Stimulated activated CD4-positive, alpha-beta T cell treated with anti-CD3 and anti-CD28 coated beads, Interleukin-1b, Interleukin-23, amount 100 ng/mL, for 24 hours (primary cell): ENCODE results near the gene CMSS1.

Experiments
- DNase-seq, 4 experiments: peaks; one replicate each; pipeline ENCODE4 v3.0.0-alpha.2; 2020; ENCODE audit warnings: low read depth in 4 of 4, low spot score in 1 of 4

Gene CMSS1

DNA sequence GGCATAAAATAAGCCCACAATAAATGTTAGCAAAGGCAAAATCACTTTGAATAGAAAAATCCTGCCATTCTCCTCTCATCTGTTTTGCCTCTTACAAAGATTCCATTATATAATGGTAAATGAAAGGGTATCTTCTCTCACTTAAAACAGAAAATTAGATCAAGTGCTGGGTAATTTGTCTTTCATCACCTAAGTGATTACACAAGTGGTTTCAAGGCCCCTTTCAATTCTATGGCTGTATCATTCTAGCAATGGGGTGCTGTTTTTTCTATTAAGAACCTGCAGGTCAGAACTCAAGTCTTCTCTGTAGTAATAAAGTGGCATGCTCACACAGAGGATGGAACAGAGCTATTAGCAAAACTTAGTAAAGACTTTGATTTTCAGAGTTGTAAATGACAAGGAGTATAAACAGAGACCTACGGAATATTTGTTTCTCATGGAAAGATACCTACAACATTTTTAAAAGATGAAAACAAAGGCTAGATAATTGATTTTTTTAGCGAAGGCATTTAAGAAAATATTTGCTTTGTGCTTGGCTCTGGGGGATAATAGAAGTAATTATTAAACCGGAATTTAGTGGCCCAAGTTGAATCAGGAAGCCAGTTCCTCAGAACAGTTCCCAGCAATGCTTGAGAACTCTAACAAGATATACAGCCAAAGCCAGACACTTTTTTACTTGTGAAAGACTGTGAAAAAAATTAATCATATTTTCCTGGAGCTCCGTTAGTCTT is 137.4 kb downstream of the CMSS1 start:
- DNase-seq, result no peak

DNA sequence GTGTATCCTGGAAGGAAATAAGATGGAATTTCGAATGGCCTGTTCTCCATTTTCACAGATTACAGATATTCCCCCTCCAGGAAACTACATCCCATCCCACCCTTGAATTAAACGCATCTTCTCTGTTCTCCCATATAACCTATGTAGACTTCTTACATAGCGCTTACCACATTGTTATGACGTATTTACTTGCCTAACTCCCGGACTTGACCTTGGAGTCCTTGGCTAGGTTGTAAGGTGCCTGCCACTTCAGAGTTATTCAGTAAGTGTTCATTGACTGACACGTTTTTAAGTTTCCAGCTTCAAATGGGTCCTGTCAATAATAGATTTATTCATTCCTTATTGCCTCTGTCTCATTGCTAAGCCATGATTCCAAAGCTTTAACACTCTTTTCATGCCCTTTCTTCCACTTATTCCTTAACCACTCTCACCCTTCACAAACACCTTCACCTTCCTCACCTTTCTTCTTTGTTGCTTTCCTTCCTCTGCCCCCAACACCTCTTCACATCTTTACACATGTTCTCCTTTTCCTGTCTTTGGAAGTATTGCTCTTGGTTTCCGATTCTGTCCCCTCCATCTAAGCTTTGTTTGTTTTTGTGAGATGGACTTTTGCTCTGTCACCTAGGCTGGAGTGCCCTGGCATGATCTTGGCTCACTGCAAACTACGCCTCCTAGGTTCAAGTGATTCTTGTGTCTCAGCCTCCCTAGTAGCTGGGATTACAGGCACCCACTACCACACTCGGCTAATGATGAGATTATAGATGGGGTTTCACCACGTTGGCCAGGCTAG is 138.3 kb downstream of the CMSS1 start:
- DNase-seq, result no peak

DNA sequence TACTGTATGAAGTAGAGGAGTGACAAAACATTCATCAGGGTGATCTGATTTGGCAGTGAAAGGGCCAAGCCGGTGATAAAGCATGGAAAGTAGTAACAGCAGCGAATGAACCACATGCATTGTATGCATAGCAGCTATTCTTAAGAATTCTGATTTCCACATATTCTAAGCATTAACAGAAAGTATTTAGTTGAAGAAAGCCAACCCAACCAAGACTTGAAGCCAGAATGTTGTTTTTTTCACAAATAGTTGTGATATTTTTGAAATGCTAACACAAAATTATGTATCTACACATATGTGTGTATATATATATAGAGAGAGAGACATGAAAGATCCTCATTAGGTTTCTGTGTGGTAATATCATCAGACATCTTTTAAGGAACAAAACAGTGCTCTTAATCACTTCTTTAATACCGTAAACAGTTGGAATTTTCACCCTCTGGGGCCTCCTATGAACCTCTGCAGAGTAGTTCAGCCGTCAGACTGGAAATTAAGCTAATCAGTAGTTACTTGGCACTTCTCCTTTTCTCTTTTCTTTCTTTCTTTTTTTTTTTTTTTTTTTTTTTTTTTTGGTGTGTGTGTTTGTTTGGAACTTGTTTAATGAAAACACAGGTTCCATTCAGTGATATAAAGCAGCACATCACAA is 139.6 kb downstream of the CMSS1 start:
- DNase-seq, result no peak

DNA sequence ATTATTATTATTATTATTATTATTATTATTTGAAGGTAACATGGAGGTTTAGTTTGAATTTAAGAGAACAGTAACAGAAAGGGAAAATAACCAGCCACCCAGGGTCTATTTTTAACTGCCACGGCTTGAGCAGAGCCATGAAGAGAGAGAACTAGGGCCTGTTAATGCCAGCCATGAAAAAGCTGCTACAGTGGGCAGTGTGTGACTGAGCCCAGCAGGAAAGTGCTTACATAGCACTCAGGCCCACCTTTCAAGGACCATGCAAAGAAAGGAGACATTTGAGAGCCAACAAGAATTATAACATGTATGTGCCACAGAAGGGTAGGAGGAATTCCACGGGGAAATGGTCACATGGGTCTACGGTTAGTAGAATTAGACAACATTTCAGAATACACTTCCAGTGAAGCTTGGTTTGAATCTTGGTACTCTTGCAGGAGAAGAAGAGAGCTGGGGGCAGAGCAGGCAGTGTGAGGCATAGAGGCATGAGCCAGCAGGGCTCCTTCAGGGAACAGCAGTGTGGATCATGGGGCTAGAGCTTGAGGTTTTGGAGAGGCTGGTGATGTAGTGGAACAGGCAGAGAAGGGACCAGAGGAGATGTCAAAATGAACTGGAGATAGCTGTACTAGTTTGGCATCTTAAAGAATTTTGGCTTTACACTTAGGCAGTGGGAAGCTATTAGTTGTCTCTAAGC is 140.7 kb downstream of the CMSS1 start:
- no peak for DNase-seq

DNA sequence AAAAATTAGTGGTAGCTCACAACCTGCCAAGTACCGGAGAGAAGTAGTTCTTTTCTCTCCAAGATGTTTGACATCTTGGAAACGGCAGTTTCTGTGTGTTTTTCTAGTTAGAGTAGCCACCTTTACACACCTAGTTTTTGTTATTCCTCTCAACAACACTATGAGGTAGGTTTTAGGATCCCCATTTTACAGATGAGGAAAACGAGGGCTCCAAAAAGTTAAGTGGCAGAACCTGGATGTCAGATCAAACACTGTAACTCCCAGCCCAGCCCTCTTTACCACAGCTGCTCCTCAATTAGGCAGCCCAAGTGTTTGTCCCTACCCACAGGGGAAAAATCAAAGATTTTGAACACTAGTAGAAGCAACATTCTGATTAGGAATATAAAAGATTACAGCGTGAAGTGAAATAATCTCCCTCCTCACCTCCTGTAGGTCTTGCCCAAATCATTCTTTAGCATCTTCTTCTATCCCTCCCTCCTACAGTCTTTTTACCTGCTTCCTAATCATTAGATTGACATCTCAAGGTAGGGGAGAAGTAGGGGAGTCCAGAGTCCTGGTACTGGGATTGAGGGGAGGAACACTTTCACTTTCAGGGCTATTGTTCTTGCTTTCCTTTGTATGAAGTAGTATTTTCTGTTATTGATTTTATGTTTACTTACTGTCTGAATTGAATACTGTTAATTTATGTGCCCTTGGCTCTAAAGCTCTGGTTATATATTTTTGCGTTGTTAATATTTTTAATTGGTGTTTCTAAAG is 142.6 kb downstream of the CMSS1 start:
- no peak for DNase-seq

DNA sequence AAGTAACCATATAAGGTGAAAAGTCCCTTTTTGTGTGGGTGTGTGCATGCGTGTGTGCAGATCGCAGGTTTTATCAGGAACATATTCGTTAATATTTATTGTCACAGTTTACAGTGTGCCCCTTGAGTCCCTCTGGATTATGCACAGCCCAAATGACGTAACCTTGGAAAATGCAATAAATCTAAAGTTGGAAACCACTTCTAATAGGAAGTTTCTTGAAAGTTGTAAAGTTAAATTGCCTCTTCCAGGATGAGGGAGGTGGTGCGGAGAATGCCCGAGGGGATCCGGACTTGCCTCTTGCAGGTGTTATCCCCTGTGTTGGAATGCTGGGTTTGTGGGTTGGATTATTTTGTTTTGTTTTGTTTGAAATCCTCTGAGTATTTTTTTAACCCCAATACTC is 143.3 kb downstream of the CMSS1 start:
- no peak for DNase-seq

DNA sequence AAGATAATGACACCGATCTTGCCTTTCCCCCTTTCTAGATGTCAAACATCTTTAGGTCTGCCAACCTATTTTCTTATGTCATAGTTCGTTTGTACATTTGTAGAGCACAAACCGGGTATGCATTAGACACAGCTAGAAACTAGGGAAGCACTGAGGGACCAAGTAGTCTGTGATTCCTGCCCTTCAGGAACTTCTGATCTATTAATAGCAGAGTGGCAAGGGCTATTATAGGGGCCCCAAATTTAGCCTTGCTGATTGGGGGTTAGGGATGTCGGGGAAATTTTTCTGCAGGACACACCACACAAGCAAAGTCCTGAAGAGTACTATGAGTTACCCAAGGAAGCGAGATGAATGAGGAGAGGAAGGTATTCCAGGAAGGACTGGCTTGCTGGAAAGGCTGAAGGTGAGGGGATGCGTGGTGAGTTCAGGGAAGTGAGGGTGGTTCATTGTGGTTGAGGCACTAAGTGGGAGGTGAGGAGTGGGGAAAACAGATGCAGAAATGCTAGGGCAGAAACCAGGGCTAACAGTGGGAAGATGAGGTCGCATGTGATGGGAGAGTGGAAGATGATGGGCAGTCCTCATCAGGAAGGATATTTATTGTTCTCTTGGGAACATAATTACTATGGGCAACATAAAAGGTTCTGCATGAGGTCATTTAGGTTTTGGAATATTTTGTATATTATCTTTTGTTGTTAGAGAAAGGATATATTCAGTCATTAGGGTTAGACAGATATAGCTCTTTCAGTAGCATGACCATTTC is 144.3 kb downstream of the CMSS1 start:
- DNase-seq, result no peak

DNA sequence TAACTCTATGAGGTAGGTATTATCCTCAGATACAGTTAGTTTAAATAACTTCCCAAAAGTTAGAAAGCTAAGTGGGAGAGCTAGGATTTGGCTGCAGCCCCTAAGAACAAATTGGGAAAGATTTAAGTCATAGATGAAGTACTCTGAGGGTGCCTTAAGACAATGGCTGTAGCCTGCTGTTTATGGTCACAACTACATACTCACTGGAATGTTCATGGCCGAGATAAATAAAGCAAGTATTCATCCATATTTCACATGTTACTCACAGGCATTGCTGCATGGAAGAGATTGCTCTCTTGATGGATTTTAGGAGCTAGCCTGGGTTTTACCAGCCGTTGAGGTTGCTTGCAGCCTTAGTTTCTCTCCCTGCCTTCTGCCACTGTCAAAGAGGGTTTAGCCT is 145.0 kb downstream of the CMSS1 start:
- DNase-seq, result no peak

DNA sequence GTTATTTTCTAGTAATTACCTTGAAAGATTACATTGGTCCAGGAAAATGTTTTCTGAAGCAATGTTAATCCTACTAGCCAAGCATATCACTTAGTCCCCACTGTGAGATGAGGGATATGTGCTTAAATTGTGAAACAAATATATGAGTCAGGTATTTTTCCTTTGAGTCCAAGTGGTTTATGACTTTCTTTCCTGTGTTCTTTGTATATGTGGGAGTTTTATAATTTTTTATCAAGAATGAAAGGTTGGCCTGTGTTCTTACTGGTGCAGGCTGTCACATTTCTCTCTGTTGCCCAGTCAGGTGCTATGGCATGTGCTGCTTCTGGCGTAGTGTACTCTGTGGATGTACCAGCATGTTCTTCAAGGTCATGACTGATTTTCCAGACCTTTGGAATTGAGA is 147.4 kb downstream of the CMSS1 start:
- no peak for DNase-seq

DNA sequence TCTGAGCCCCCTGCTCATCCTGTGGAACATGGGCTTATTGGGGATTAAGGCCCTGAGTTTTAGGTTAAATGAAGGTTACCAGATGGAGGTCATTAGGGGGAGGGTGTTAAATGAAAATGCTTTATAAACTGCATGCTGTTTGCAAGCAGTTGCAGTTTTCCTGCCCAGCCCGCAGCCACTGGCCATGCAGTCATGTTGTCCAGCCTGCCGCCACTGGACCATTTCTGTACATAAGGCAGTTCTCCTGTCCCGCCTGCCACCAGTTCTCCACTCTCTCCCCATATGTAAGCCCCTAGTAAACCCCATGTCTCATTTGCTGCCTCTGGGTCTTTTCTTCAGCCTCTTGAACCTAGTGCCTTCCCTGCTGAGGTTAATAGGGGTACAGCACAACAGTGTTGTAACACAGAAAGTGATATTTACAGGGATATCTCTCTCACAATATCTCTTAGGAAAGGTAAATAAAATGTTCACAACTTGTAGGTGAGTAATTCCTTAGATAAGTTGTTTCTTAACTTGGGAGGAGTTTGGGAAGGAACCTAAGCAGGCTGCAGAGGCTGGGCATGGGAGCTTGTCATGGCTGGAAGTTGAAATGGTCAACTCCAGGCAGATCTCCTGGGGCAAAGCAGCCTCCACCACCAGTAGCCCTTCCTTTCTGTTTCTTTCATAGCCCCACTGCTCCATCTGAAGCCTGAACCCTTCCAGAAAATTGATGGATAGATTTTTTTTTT is 148.2 kb downstream of the CMSS1 start:
- DNase-seq, result no peak

DNA sequence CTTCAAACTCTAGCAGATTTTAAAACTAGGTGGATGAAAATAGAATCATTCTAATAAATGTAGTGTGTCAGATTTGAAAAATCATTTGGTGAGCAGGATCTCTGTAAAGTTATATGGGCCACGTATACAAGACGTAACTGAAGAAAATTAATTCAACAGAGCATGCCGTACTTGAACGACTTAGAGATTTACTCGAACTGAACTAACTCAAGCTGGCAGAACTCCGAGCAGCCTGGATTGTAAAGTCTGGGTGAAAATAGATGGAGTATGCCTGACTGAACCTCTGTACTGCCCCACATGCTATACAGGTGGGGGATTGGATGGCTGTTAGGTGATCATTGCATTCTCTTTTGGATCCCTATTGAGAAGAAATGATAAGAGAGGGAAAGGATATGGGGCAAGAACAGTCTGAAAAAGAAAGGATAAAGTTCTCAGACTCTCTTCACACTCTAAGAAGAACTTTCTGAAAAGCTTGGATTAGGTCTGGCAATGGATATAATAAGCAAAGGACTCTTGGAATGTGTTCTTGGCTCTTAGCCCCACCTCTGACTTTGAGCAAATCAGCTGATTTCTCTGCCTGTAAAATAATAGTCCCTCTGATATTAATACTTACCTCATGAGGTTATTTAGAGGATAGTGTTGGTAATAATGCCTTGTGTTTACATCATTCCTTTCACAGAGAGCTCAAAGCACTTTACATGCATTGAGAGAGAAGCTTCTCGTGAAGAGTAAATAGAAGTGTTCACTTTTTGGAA is 149.2 kb downstream of the CMSS1 start:
- DNase-seq, result no peak

DNA sequence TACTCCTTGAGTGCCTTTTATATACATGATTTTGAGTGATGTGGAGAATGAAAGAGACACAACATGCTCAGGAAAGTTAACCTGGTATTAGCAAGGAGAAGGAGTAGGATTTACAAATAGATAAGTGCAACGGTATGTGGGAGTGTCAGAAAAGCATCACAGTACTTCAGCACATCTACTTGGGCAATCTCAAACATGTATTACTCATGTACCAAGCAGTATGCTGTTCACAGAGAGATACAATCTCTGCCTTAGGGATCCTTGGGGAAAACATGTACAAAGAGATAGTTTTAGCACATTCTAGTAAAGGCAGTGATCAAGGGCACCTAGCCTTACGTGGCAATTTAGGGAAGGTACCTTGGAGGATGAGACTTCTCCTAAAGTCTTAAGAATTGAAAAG is 150.1 kb downstream of the CMSS1 start:
- no peak for DNase-seq

DNA sequence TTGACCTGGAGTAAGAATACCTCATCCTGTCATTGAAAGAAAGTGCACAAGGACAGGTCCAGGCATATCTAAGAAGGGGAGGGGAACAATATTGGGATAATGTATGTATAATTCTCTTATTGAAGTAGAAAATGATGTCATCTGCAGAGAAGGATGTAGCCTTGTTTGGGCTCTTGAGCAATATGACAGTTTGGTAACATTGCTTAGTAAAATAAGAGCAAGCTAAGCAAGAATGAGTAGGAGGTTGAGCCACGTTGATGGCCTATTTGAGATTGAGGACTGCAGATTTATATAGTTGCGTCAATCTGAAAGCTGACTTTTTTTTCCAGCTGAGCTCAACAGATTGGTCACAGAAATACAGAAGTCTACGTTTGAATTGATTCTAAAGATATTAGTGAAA is 151.5 kb downstream of the CMSS1 start:
- DNase-seq, result no peak

DNA sequence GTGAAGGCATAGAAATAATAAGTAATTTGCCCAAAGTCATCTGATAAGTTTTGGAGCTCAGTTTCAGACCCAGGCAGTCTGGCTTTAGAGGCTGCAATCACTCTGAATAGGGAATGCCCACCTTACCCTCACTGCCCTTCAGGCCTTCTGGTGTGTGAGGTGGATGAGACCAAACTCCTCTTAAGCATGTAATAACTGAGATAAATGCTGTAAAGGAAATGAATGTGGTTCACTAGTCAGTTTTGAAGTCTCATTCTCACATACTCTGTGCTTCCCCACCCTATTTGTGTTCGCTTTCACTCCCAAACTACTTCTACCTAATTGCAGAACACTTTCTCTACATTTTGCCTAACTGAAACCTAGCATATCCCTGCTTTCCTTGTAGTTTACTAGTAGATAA is 152.5 kb downstream of the CMSS1 start:
- no peak for DNase-seq

DNA sequence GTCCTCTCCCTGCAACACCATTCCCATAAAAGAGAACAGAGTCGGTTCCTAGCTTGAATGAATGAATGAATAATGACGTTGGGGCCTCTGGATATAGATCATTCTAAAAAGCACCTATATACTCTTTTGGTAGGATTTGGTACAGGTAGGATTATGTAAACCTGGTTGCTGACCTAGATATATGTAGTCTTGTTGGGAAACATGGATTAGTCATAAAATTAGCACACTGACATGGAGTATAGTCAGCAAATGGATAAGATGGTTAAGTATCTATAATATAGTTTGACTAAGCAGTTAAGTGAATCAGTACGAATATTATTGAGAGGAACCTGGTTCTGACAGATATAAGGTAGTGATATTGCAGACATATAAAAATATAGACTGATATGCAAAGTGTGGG is 154.1 kb downstream of the CMSS1 start:
- DNase-seq, result no peak

DNA sequence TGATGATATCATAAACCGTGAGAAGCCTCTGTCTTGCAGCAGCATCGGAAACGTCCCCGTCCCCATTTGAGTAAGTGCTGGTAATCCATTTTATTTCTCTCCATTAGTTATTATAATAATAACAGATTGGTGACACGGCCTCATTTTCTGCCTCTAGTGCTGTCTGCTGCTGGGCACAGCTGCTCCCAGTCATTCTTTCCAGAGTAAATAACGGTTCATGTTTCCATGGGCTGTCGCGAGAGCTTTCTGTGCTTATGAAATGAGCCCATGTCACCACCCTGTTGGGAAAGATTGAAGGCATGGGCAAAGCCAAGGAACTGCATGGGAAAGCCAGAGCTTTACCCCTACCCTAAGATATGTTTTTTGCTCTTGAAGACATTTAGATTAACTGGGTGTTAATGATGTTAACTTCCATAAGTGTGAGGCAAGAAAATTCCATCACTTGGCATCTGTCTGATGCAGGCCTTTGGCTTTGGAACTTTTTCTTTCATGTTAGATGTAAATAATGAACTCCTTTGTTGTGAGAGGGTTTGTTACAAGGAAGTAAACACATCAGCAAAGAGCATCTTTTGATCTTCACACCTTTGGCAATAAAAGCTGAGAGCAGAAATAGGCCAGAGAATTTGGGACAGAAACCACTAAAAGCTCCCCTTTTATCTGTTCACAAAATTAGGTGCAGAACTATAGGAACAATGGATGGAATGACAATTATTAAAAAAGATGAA is 154.9 kb downstream of the CMSS1 start:
- DNase-seq, result no peak

DNA sequence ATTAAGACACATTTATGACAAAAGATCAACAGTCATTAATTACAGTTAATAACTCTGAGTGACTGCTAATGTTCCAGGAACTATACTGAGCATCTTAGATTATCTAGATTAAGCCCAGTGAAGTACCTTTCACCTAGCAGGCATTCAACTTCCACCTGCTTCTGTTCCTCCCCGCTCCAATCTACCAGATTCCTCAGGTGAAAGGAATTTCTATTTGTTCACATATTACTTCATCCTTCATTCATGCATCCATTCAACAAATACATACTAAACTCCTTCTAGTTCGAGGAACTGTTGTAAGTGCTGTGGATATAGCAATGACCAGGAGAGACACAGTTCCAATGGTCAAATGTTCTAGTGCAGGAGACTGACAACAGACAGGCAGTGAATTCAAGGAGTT is 157.3 kb downstream of the CMSS1 start:
- DNase-seq, result no peak

DNA sequence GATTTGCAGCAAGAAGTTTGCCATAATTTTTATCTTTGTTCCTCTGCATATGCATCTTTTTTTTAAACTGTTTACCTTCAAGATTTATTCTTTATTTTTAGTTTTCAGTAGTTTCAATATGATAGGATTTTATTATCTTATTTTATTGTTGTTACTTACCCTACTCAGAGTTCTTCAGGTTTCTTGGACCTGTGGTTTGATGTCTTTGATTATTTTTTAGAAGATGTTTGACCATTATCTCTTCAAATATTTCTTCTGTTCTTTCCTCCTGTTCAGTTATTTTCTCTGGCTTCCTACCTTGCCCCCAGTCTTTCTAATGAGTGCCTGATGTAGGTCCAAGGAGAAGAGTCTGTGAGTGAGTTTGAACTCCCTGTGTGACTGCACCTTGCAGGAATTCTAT is 158.9 kb downstream of the CMSS1 start:
- no peak for DNase-seq
